Kidney (tissue), 14 donors: ENCODE data around the gene LRRFIP1. TPM values are rescaled to one million over a fixed set of nuclear protein-coding genes. Genes with fewer than 3 reads are reported as not detected.

Experiments
- DNase-seq, 5 donors: peaks; one replicate each; pipeline ENCODE4 v3.0.0-alpha.2; 2013 to 2020
- FAIRE-seq: peaks from 2 replicates; lab custom pipeline; 2012; peaks lifted over from hg19 to GRCh38; lab: Jason Lieb, UNC
- H3K27ac ChIP-seq, 2 donors: one replicate each; pipeline ENCODE4 v1.7.0; 2013; ENCODE audit warnings: low read depth in 2 of 2, low read length in 2 of 2, inconsistent platforms in 1 of 2
- H3K27me3 ChIP-seq: one replicate; pipeline ENCODE4 v1.7.1; 2013; ENCODE audit warnings: low read length, inconsistent platforms; ENCODE audit not compliant: control insufficient read depth, insufficient read depth
- H3K36me3 ChIP-seq, 3 donors: one replicate each; pipeline versions ENCODE4 v1.7.0 to v1.7.1; 2013; ENCODE audit warnings: low read length in 3 of 3, control low read depth in 1 of 3, inconsistent platforms in 1 of 3; ENCODE audit not compliant: insufficient read depth in 3 of 3, control insufficient read depth in 2 of 3
- H3K4me1 ChIP-seq, 3 donors: one replicate each; pipeline versions ENCODE4 v1.7.0 to v1.7.1; 2013; ENCODE audit warnings: low read length in 3 of 3, inconsistent platforms in 1 of 3, low read depth in 1 of 3; ENCODE audit not compliant: control insufficient read depth in 2 of 3, insufficient read depth in 2 of 3
- H3K4me3 ChIP-seq, 3 donors: one replicate each; pipeline versions ENCODE4 v1.7.0 to v1.8.1; 2013; ENCODE audit warnings: low read length in 3 of 3, control low read depth in 1 of 3, inconsistent platforms in 1 of 3
- H3K9ac ChIP-seq, 3 donors: one replicate each; pipeline versions ENCODE4 v1.7.0 to v1.7.1; 2013; ENCODE audit warnings: low read length in 3 of 3, control low read depth in 1 of 3, inconsistent platforms in 1 of 3
- H3K9me3 ChIP-seq, 3 donors: one replicate each; pipeline versions ENCODE4 v1.7.0 to v1.7.1; 2013; ENCODE audit warnings: low read length in 3 of 3, control low read depth in 1 of 3, inconsistent platforms in 1 of 3; ENCODE audit not compliant: control insufficient read depth in 2 of 3, insufficient read depth in 1 of 3
- intact Hi-C: fragments of 100-400 bp; cut with DNase I; formaldehyde crosslinking; loops from one replicate; pipeline ENCODE4 v1.11.1; 2022
- polyA plus RNA-seq: library from polyadenylated mRNA; stranded (reverse); fragments of 350-450 nt; fragmentation: Illumina TruSeq; extraction: RNeasy Lipid Tissue Mini Kit (QIAGEN cat#74804); gene quantifications from one replicate; pipeline ENCODE4 v1.2.3, GENCODE V29; 2014; ENCODE audit warnings: low read depth, low replicate concordance; ENCODE audit not compliant: insufficient read depth
- total RNA-seq: library from RNA; stranded (reverse); fragmentation: NEBNext Ultra II Directional; extraction: Animal tissue kit (Norgen Biotek cat#: 25700); gene quantifications from one replicate; pipeline ENCODE4 v1.2.1, GENCODE V29; 2021
- TF ChIP-seq, protein P1 (sequence below): IDR thresholded peaks from 3 replicates; pipeline ENCODE4 v1.5.1; 2012; ENCODE audit warnings: mild to moderate bottlenecking, moderate library complexity, borderline replicate concordance; ENCODE audit not compliant: insufficient read depth; ENCODE audit errors: extremely low read depth
- donor health status: control.
- donor health status: control.
- donor health status: control.
- donor health status: control.
- donor health status: control.
- donor health status: DM: yes; HTN: yes; CAD: no.
- donor health status: Normal renal cell carcinoma (clear cell type).

LRRFIP1 gene
- total and polyA plus RNA-seq, 2 donors from 2014 or later, result 39.1 to 204 TPM

DNA sequence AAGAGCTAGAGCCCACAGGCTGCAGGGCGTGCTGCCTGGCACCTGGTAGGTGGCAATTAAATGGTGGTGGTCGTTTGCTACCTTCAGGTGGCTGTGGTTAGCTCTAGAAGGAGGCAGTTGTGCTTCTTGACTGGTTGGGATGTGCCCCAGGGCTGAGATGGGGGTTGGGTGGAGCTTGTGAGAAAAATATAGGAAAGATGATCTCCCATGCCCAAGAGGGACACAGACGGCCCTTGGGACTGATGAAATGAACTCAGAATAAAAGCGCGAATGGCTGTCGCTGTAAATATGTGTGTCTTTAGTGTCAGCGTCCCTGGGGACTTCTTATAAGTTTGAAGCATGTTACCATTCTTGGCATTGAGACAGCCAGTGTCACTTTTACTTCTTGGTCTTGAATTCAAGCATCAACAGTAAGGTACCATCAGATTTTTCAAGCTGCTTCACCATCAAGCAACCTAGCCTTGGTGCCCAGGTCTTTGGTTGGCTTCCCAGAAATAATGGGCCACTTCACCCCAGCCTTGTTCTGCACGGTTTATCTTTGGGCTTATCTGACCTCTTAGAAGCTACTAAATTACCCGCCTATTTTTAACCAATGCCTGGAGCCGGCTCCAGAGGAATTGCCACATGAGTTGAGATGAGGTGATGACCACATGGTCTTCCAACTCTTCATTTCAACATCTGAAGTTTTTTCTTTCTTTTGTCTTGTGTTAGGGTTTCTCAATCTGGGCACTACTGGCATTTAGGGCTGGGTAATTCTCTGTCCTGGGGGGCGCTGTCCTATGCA, 11.9 kb downstream of the LRRFIP1 start:
- H3K4me3 ChIP-seq, result no peak overlapping the region
- FAIRE-seq (no peak), DNase-seq (no peak)
- intact Hi-C loops, result no loop called here
- no peaks in the 10 kb centered on the region for H3K36me3 ChIP-seq
- H3K9me3 ChIP-seq, result peaks cover 0 to 9% (median 0%) of the 10 kb centered on the region in 3 donors
- no peaks in the 10 kb centered on the region for H3K27me3 ChIP-seq
- TF ChIP-seq, protein P1, sequence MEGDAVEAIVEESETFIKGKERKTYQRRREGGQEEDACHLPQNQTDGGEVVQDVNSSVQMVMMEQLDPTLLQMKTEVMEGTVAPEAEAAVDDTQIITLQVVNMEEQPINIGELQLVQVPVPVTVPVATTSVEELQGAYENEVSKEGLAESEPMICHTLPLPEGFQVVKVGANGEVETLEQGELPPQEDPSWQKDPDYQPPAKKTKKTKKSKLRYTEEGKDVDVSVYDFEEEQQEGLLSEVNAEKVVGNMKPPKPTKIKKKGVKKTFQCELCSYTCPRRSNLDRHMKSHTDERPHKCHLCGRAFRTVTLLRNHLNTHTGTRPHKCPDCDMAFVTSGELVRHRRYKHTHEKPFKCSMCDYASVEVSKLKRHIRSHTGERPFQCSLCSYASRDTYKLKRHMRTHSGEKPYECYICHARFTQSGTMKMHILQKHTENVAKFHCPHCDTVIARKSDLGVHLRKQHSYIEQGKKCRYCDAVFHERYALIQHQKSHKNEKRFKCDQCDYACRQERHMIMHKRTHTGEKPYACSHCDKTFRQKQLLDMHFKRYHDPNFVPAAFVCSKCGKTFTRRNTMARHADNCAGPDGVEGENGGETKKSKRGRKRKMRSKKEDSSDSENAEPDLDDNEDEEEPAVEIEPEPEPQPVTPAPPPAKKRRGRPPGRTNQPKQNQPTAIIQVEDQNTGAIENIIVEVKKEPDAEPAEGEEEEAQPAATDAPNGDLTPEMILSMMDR, result no peak
- H3K27ac ChIP-seq, result no peak overlapping the region
- H3K9ac ChIP-seq, result no peak overlapping the region
- peaks cover 0 to 7% (median 0%) of the 10 kb centered on the region in 3 donors for H3K4me1 ChIP-seq

DNA sequence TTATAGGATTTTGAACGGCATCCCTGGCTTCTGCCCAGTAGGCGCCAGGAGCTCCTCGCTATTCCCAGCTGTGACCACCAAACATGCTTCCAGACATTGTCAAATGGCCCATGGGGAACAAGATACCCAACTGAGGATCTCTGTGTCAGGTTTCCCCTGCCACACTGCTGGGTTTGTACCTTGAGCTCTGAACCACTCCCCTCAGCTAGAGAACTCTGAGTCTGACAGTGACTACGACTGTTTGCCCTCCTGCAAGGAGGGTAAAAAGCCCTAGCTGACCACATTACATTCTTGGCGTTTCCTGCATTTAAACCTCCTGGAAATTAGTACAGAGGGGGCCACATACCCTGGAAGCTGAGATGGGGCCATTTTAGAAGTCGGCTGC, 12.4 kb downstream of the LRRFIP1 start:
- H3K36me3 ChIP-seq, result peaks cover 0 to 3% (median 0%) of the 10 kb centered on the region in 3 donors
- H3K9me3 ChIP-seq, result peaks cover 0 to 3% (median 0%) of the 10 kb centered on the region in 3 donors
- no peak for FAIRE-seq
- H3K9ac ChIP-seq, result no peak overlapping the region
- no peak for DNase-seq
- H3K27ac ChIP-seq, result no peak overlapping the region
- H3K27me3 ChIP-seq, result no peaks in the 10 kb centered on the region
- TF ChIP-seq, protein P1, result no peak
- H3K4me3 ChIP-seq, result no peak overlapping the region
- intact Hi-C loops, result no loop called here
- peaks cover 0 to 8% (median 0%) of the 10 kb centered on the region in 3 donors for H3K4me1 ChIP-seq

DNA sequence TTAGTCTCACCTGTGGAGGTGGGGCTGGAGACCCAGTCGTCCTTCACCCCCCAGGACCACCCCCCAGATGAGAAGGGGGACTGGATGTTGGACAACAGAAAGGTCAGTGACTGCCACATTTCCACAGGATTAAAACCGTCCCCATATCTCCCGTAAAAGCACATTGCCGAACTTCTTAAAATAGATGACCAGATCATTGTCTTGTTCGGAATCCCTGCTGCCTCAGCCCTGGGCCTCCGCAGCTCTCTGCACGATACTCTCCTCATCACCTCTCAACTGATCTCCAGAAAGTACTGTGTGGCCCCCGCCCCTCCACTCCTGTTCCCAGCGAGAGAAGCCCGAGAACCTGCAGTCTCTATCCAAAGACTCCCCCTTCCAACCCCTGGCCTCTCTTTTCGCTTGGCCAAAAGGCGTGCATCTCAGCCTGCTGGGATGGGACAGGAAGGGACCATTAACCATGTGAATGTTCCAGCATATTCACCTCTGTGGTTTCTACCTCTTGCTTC, 13.2 kb downstream of the LRRFIP1 start:
- Histone ChIP-seq H3K9me3 (no peaks in the 10 kb centered on the region), H3K4me1 (peaks cover 0 to 8% (median 0%) of the 10 kb centered on the region in 3 donors), H3K27ac (no peak overlapping the region), H3K4me3 (no peak overlapping the region), H3K9ac (no peak overlapping the region), H3K27me3 (no peaks in the 10 kb centered on the region), H3K36me3 (peaks cover 0 to 4% (median 0%) of the 10 kb centered on the region in 3 donors)
- TF ChIP-seq, protein P1, result no peak
- no peak for DNase-seq
- no peak for FAIRE-seq
- intact Hi-C loops, result no loop called here
